Cerebellar nuclear complex (tissue), 1 donor: ENCODE results near the gene TP63.

ENCODE experiments used
- DNase-seq, 2 experiments: peaks; one replicate each; lab custom pipeline; 2025; lab: John Stamatoyannopoulos, UW

TP63 gene

GRCh38 chr3:189927975-189928895 lies 297.0 kb downstream of the TP63 start:
- DNase-seq = no peak

GRCh38 chr3:189936201-189936945 lies 305.2 kb downstream of the TP63 start:
- DNase-seq = no peak

- DNase-seq = no peak
Observed at GRCh38 chr3:189937302-189938127, 306.3 kb downstream of the TP63 start.

- DNase-seq = no peak
Observed at GRCh38 chr3:189941125-189941524, 309.9 kb downstream of the TP63 start.

- DNase-seq = no peak
Observed at GRCh38 chr3:189941679-189942078, 310.5 kb downstream of the TP63 start.

GRCh38 chr3:189942948-189943347 lies 311.8 kb downstream of the TP63 start:
- DNase-seq = no peak

GRCh38 chr3:189944285-189945145 lies 313.3 kb downstream of the TP63 start:
- DNase-seq = no peak

- no peak for DNase-seq
Observed at GRCh38 chr3:189945935-189946709, 314.9 kb downstream of the TP63 start.
